Sigmoid colon (tissue), 4 donors: ENCODE results near the gene SPON1.

ENCODE experiments used
- CTCF ChIP-seq, 4 experiments: fragments of 450-650 bp in 3 of 4; fragments of 200-600 bp in 1 of 4; IDR thresholded peaks; one replicate each; pipeline ENCODE4 v1.5.1; 2016 to 2019; ENCODE audit warnings: antibody characterized with exemption in 4 of 4, mild to moderate bottlenecking in 3 of 4, moderate library complexity in 2 of 4
- POLR2AphosphoS5 ChIP-seq, 4 donors: sonication (generic); formaldehyde crosslinking; IDR thresholded peaks; one replicate each; pipeline ENCODE4 v1.6.1; 2017; ENCODE audit warnings: antibody characterized with exemption in 4 of 4

DNA sequence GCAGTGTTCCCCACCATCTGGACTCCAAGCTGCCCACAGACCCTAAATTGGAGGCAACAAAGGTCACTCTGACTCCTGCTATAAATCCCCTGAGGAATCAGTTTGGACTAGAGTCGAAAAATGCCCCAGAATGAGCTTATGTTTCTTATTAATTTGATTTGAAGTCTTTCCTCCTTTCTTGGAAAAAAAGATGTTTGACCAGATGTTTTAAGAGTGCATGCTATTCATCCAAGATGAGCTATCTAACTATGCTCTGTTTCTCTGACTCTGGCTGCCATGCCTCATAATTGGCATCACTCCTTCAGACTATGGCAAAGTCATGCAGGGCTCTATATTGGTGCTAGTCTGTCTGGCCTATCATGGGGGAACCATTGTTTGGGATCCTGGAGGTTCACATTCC is 174.0 kb downstream of the SPON1 start:
- TF ChIP-seq CTCF (IDR thresholded peaks at IDR 0.05) (no peak), POLR2AphosphoS5 (IDR thresholded peaks at IDR 0.05) (no peak)
